GM12878 (cell line): ENCODE measurements around the gene SSH2. TPM values are rescaled to one million over a fixed set of nuclear protein-coding genes. Genes with fewer than 3 reads are reported as not detected.
A peak's percentile ranks its signal among the peaks of the same experiment; 100 is the strongest.

ENCODE experiments used
- ATAC-seq: fragments of 200-7000 bp; cut with Tn5 transposase; 3 replicates; pipeline ENCODE4 v1.9.1; 2020; ENCODE audit warnings: mild to moderate bottlenecking, moderate library complexity
- BruUV-seq: library from RNA; stranded (reverse); fragments of 400-500 nt; replicated peaks from 2 replicates; lab custom pipeline; 2021; lab: Mats Ljungman, UMichigan
- CTCF ChIA-PET: fragments of 300-600 bp; sonication (Branson Sonifier 250); formaldehyde crosslinking; extraction: SDS; loops from one replicate; lab custom pipeline; 2021; ENCODE audit warnings: inconsistent platforms; lab: Yijun Ruan, JAX
- POLR2A ChIA-PET: fragments of 350-600 bp; formaldehyde crosslinking; extraction: SDS; loops from one replicate; lab custom pipeline; 2021; ENCODE audit warnings: inconsistent platforms; lab: Charles Lee
- RAD21 ChIA-PET: fragments of 300-600 bp; sonication (Branson Sonifier 250); formaldehyde crosslinking; loops from one replicate; lab custom pipeline; 2023; ENCODE audit warnings: antibody characterized with exemption; ENCODE audit not compliant: unreplicated experiment; lab: Charles Lee
- SMC1A ChIA-PET: fragments of 300-600 bp; sonication (Branson Sonifier 250); formaldehyde crosslinking; loops from one replicate; lab custom pipeline; 2023; ENCODE audit not compliant: unreplicated experiment, uncharacterized antibody; lab: Charles Lee
- DNase-seq: peaks from one replicate; pipeline ENCODE4 v3.0.0-alpha.2; 2011; ENCODE audit warnings: low read depth, low spot score
- FAIRE-seq: peaks from 3 replicates; lab custom pipeline; 2011; peaks lifted over from hg19 to GRCh38; lab: Jason Lieb, UNC
- H2AFZ ChIP-seq: 2 replicates; pipeline ENCODE4 v1.6.0; 2011; ENCODE audit warnings: low read depth, low read length, control low read depth; ENCODE audit not compliant: control insufficient read depth
- H3K27ac ChIP-seq: 2 replicates; pipeline ENCODE4 v1.5.1; 2011; ENCODE audit warnings: control low read depth; ENCODE audit not compliant: control insufficient read depth, insufficient read depth
- H3K27me3 ChIP-seq, 2 experiments: replicated peaks in 1 of 2; 2 replicates each; pipeline versions ENCODE4 v1.6.0 to v1.6.1; 2011; ENCODE audit warnings: low read length in 1 of 2; ENCODE audit not compliant: control insufficient read depth in 2 of 2, insufficient read depth in 2 of 2
- H3K36me3 ChIP-seq, 2 experiments: 2 replicates each; pipeline ENCODE4 v1.5.1; 2011; ENCODE audit warnings: low read length in 1 of 2; ENCODE audit not compliant: control insufficient read depth in 2 of 2, insufficient read depth in 2 of 2
- H3K4me1 ChIP-seq: 2 replicates; pipeline ENCODE4 v1.6.1; 2011; ENCODE audit warnings: mild to moderate bottlenecking, low read length, moderate library complexity, mixed read lengths; ENCODE audit not compliant: control insufficient read depth, insufficient read depth
- H3K4me2 ChIP-seq: 2 replicates; pipeline ENCODE4 v1.6.0; 2011; ENCODE audit warnings: control low read depth; ENCODE audit not compliant: control insufficient read depth, insufficient read depth
- H3K4me3 ChIP-seq: fragments of 200-600 bp; sonication (generic); 2 replicates; pipeline ENCODE4 v1.5.1; 2016
- H3K79me2 ChIP-seq: 2 replicates; pipeline ENCODE4 v1.6.0; 2011; ENCODE audit warnings: low read length; ENCODE audit not compliant: control insufficient read depth, insufficient read depth
- H3K9ac ChIP-seq: 2 replicates; pipeline ENCODE4 v1.8.0; 2011; ENCODE audit warnings: low read length, control low read depth, mixed read lengths; ENCODE audit not compliant: control insufficient read depth, insufficient read depth
- H3K9me3 ChIP-seq: replicated peaks from 3 replicates; pipeline ENCODE4 v1.5.1; 2011; ENCODE audit warnings: mild to moderate bottlenecking, low read length; ENCODE audit not compliant: control insufficient read depth, insufficient read depth
- H4K20me1 ChIP-seq: 2 replicates; pipeline ENCODE4 v1.6.0; 2011; ENCODE audit not compliant: control insufficient read depth, insufficient read depth
- JUNB ChIP-seq: IDR thresholded peaks from 2 replicates; pipeline ENCODE4 v1.6.1; 2016; ENCODE audit warnings: antibody characterized with exemption, mild to moderate bottlenecking
- NFXL1 ChIP-seq: fragments of 450-650 bp; IDR thresholded peaks from 2 replicates; pipeline ENCODE4 v1.6.1; 2017; ENCODE audit warnings: antibody characterized with exemption, mild to moderate bottlenecking, borderline replicate concordance
- SMARCA5 ChIP-seq: fragments of 450-650 bp; IDR thresholded peaks from 2 replicates; pipeline ENCODE4 v1.6.1; 2017; ENCODE audit warnings: mild to moderate bottlenecking
- WGBS: methylation state at CpG from one replicate; pipeline ENCODE4 v1.1.6; 2016; ENCODE audit warnings: low lambda C conversion rate; ENCODE audit not compliant: insufficient replicate concordance, insufficient coverage; ENCODE audit errors: missing lambda C conversion rate; 5-methylcytosine and 5-hydroxymethylcytosine counted together
- in situ Hi-C: fragments of 300-500 bp; cut with MboI; formaldehyde crosslinking; loops from 9 replicates; pipeline ENCODE4 v1.14.3; 2018; ENCODE audit warnings: mixed read lengths
- intact Hi-C: fragments of 100-400 bp; cut with micrococcal nuclease; formaldehyde crosslinking; loops from one replicate; pipeline ENCODE4 v1.14.2; 2022; ENCODE audit not compliant: unreplicated experiment
- polyA plus RNA-seq, 11 experiments: library from polyadenylated mRNA; depleted of rRNA in 4 of 11; unstranded in 6 of 11; stranded (reverse) in 5 of 11; fragments of >200 nt; fragmentation: Nextera tagmentation in 4 of 11; fragmentation: Illumina TruSeq in 1 of 11; extraction: Ambion mirVana in 4 of 11; extraction: Trizol in 1 of 11; gene quantifications; 1 replicate in 1 of 11; 2 replicates in 10 of 11; pipeline versions ENCODE4 v1.2.1 to v1.2.3, GENCODE V29; 2011 to 2016; ENCODE audit warnings: inconsistent platforms in 2 of 11, missing spikeins in 2 of 11, low read depth in 1 of 11
- total RNA-seq, 4 experiments: library from RNA; depleted of rRNA in 3 of 4; stranded (reverse); fragments of >200 nt in 3 of 4; fragmentation: Illumina TruSeq in 1 of 4; extraction: Trizol in 1 of 4; gene quantifications; 2 replicates each; pipeline versions ENCODE4 v1.2.1 to v1.2.3, GENCODE V29; 2013 to 2021
- TF ChIP-seq, protein P1 (sequence below): fragments of 450-650 bp; IDR thresholded peaks from 2 replicates; pipeline ENCODE4 v1.6.1; 2017; ENCODE audit warnings: mild to moderate bottlenecking, low read depth, inconsistent platforms; ENCODE audit not compliant: poor library complexity, severe bottlenecking

The SSH2 gene
- total and polyA plus RNA-seq, 10 of the 15 experiments (the other 5 are each of a cell fraction or from before 2014, with no cell fraction given), result 9.3 to 65.9 (median 34.0) TPM

DNA sequence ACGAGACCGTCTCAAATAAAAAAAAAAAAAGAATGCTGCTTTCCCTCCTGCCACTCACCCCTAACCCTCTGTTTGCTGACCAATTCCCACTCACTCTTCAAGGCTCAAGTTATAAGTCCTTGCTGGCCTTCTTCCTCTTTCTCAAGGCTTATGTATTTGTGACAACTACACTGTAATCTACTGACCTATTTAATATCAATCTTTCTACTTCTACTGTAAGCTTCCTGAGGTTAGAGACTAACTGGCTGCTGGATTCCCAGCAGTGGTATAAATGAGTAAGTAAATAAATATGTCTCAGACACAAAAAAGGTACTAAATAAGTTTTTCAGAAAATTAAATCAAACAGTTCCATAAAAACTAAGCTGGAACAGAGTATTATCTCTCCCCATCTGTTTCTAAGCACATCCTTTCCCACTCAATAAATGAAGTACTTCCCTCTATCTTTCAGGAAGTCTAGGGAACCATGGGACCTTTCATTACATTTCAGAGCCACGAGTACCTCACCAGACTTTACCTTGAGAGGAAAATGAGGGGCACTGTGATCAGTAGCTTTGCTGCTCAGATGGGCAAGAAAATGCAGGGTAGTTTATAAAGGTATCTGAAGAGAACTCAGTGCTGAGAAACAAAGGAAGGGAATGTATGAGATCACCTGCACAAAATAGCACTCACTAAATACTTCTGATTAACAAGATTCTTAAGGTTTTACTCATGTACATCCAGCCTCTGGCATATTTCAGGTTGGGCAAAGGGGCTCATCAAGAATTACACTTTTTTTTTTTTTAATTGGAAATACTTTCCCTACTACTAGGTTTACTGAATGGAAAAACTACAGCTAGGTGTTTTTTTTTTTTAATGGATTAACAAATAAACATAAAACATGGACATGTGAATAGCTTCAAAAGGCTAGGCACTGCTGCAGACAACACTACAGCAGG lies 10.8 kb downstream of the SSH2 start:
- Histone ChIP-seq H4K20me1 (no peaks in the 10 kb centered on the region), H3K27me3 (no peaks in the 10 kb centered on the region), H3K9ac (no peak overlapping the region), H3K4me3 (no peak overlapping the region), H3K9me3 (no peaks in the 10 kb centered on the region)
- ChIA-PET CTCF (interaction anchor here (0.7 to 7.2 kb wide), 8 partner anchors 8 to 111 kb away, joined by 3 to 64 read pairs (median 4); partner anchors contain the start of gene SSH2), POLR2A (interaction anchor here (0.6 to 2.7 kb wide), 6 partner anchors 10 to 110 kb away, joined by 3 to 23 read pairs (median 4); partner anchors contain the start of gene SSH2), RAD21 (interaction anchor here (0.5 to 1.9 kb wide), 3 partner anchors 12 to 112 kb away, joined by 3 to 20 read pairs (median 4); partner anchors contain the start of gene SSH2)
- in situ Hi-C loops, result no loop called here
- 72% methylated on average over 3 of the region's 3 CpGs for WGBS
- no peak for FAIRE-seq
- TF ChIP-seq JUNB (no peak), NFXL1 (no peak), SMARCA5 (no peak)
- TF ChIP-seq, protein P1, sequence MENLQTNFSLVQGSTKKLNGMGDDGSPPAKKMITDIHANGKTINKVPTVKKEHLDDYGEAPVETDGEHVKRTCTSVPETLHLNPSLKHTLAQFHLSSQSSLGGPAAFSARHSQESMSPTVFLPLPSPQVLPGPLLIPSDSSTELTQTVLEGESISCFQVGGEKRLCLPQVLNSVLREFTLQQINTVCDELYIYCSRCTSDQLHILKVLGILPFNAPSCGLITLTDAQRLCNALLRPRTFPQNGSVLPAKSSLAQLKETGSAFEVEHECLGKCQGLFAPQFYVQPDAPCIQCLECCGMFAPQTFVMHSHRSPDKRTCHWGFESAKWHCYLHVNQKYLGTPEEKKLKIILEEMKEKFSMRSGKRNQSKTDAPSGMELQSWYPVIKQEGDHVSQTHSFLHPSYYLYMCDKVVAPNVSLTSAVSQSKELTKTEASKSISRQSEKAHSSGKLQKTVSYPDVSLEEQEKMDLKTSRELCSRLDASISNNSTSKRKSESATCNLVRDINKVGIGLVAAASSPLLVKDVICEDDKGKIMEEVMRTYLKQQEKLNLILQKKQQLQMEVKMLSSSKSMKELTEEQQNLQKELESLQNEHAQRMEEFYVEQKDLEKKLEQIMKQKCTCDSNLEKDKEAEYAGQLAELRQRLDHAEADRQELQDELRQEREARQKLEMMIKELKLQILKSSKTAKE, result no peak
- TF ChIP-seq, all 136 proteins: peak for 0
- BruUV-seq, result no TSS peak
- Histone ChIP-seq H3K4me2 (no peak overlapping the region), H2AFZ (no peak overlapping the region), H3K79me2 (peaks cover 14% of the 10 kb centered on the region), H3K4me1 (peaks cover 10% of the 10 kb centered on the region; the same call in 1 of the 2 replicates), H3K36me3 (peaks cover 0 to 3% of the 10 kb centered on the region in 2 experiments; a peak in 2 of 4 replicates), H3K27ac (no peak overlapping the region)
- peak; percentile 53 for ATAC-seq
- no peak for DNase-seq
- SMC1A ChIA-PET, result interaction anchor here (0.8 to 4.1 kb wide), 10 partner anchors 8 to 254 kb away, joined by 3 to 40 read pairs (median 3); partner anchors contain the start of gene SSH2
- intact Hi-C loops, result no loop called here
